ENCODE measurements around the gene TEX44.

Gene TEX44

DNA sequence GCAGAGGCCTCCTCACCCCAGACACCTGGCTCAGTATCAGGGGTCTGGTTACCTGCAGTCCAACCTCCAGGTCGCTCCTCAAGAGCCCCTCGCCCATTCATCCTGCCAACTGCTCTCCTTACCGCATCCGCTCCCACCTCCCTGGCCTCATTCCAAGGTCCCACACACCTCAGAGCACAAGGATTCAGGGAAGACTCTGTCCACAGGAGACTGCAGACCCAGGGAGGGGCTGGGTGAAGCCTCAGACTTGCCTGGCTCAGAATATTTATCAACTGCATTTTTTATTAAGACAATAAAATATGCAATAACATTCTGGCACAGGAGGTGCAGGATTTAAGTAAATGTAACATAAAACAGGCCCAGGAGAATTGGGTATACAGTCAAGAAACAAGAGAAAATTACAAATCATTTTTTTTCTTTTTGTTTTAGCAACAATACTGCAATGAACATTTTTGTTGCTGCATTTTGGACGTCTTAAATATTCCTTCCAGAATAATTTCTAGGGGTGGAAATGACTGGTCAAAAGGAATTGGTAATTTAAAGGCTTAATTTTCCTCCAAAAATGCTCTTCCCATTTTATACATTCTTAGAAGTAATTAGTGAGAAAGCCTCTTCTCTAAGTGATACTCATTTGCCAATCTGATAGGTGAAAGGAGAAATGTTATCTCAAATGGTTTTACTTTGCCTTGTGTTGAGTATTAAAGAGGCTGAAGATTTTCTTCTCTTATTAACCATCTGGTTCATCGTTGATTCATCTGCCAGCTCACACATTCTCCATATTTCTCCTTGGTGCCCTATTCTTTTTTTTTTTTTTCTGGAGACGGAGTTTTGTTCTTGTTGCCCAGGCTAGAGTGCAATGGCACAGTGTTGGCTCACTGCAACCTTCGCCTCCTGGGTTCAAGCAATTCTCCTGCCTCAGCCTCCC, 42.5 kb downstream of the TEX44 start:
- no peak for DNase-seq (ENCODE audit: low spot score)

DNA sequence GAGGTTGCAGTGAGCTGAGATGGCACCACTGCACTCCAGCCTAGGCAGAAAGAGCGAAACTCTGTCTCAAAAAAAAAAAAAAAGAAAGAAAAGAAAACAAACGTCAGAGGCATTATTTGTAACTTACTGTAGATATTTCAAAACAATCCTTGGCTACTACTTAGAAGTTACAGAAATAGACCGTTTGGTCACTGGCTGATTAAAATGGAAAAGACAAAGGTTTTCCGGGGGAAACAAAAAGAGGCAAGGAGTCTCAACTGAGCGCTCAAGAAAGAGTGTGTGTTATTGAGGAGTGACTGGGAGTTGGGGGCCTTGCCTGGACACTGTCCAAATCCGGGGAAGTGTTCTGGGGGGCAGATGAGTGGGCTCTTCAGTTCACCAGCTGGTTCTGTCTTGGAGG, 47.6 kb downstream of the TEX44 start:
- no peak for DNase-seq (ENCODE audit: low spot score)

DNA sequence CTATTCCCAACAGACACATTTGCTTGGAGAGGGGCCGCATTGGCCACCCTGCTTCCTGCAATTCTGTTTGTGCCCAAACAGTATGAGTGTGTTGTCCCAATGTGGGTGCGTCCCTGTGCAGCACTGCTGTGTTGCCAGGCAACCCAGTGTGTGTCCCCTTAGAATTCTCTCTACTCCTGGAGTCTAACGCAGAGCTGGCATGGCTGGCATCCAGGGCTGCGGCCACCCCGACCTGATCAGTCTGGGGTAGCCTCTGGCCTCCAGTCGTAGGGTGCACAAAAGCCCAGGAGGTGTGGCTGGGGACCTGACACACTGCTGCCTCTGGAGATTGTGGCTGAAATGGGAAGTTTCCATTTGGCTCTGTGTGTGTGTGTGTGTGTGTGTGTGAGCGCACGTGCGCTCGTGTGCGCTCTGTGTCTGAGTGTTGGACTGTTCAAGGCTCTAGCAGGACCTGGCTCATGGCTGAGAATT, 48.0 kb downstream of the TEX44 start:
- no peak for DNase-seq (ENCODE audit: low spot score)

DNA sequence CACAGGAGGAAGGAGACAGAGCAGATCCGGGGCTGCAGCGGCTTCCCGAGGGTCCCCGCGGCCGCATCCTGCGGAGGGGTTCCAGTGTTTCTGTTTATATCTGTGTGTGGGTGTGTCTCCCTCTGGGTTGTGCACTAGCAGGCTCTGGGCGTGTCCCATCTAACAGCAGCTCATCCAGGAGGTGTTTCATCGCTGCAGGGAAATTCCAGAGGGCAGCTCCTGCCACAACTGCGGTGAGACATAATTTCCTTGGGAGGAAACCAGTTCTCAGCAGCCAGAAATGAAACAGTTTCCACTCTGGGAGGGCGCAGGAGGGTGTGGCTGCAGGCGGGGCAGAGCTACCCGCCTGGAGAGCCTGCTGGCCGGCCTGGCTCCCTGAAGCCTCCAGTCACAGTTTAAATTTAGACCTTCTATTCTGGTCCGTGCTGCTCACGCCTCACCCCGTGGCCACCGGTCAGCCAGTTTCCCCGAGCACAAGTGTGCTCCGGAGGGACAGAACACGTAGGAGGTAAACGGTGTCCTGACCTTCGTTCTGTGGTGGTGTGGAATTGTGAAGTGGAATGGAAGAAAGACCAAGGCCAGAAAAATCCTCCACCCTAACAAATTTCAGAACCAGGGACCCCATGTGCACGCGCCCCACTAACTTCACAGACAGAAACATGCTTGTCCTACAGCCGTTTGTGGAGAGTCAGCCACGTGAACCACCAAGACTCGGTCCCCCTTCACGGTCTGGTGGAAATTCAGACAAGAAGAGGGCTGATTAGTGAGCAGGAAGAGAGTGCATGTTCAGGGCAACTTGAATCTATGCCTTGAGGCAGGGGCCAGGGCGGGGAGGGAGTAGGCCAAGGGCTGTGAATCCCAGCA, 50.2 kb downstream of the TEX44 start:
- DNase-seq (ENCODE audit: low spot score): peak; percentile 62

DNA sequence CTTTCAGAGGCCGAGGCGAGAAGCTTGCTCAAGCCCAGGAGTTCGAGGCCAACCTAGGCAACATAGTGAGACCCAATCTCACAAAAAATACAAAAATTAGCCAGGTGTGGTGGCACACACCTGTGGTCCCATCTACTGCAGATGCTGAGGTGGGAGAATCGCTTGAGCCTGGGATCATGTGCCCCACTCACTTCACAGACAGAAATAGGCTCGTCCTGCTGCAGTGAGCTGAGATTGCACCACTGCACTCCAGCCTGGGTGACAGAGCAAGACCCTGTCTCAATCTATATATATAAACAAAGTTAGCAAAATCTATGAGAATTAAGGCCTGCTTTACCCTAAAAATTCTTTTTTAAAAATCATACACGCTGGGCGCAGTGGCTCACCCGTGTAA, 50.8 kb downstream of the TEX44 start:
- DNase-seq (ENCODE audit: low spot score): no peak
